ENCODE results near the gene KIAA0513. TPM values are rescaled to one million over a fixed set of nuclear protein-coding genes. Genes with fewer than 3 reads are reported as not detected.
A peak's percentile ranks its signal among the peaks of the same experiment; 100 is the strongest.

KIAA0513 gene
- total RNA-seq, 6 donors from 2014 or later: 21.6 to 77.5 (median 37.9) TPM

DNA sequence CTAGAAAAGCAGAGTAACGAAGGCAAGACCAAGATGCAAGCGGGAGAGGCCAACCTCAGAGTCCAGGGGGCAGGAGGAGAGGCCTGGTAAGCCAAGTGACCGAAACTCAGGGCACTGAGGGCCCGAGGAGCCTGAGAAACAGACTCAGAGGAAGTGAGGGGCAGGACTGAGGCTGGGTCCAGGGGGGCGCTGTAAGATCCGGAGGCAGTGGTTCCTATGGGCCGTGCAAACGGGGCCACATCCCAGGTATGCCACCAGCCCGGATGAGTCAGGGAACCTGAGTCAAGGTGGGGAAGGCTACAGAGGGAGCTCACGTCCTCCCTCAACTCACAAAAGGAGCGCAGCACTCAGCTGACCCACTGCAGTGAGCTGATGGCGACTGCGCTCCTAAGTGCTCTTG lies 24.5 kb upstream of the KIAA0513 start:
- Histone ChIP-seq H3K4me3 (peak overlapping the region in 1 of 4 donors; percentile 10), H3K36me3 (peaks cover 0 to 7% (median 1%) of the 10 kb centered on the region in 4 donors), H3K9me3 (no peaks in the 10 kb centered on the region), H3K4me1 (peaks cover 86 to 99% (median 96%) of the 10 kb centered on the region in 4 donors), H3K27me3 (no peaks in the 10 kb centered on the region), H3K27ac (peak overlapping the region; percentile 82 to 86 (median 83))
- WGBS, 2 donors: 84 to 85% methylated on average over 13 of the region's 13 CpGs
- ATAC-seq (ENCODE audit: low FRiP score in 2 of 2) (no peak), DNase-seq (no peak)
- TF ChIP-seq EP300 (IDR thresholded peaks at IDR 0.05): no peak
- no peak for TF ChIP-seq POLR2AphosphoS5 (IDR thresholded peaks at IDR 0.05)
- TF ChIP-seq POLR2A (IDR thresholded peaks at IDR 0.05): no peak
- TF ChIP-seq, protein P1, sequence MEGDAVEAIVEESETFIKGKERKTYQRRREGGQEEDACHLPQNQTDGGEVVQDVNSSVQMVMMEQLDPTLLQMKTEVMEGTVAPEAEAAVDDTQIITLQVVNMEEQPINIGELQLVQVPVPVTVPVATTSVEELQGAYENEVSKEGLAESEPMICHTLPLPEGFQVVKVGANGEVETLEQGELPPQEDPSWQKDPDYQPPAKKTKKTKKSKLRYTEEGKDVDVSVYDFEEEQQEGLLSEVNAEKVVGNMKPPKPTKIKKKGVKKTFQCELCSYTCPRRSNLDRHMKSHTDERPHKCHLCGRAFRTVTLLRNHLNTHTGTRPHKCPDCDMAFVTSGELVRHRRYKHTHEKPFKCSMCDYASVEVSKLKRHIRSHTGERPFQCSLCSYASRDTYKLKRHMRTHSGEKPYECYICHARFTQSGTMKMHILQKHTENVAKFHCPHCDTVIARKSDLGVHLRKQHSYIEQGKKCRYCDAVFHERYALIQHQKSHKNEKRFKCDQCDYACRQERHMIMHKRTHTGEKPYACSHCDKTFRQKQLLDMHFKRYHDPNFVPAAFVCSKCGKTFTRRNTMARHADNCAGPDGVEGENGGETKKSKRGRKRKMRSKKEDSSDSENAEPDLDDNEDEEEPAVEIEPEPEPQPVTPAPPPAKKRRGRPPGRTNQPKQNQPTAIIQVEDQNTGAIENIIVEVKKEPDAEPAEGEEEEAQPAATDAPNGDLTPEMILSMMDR (IDR thresholded peaks at IDR 0.05): no peak

DNA sequence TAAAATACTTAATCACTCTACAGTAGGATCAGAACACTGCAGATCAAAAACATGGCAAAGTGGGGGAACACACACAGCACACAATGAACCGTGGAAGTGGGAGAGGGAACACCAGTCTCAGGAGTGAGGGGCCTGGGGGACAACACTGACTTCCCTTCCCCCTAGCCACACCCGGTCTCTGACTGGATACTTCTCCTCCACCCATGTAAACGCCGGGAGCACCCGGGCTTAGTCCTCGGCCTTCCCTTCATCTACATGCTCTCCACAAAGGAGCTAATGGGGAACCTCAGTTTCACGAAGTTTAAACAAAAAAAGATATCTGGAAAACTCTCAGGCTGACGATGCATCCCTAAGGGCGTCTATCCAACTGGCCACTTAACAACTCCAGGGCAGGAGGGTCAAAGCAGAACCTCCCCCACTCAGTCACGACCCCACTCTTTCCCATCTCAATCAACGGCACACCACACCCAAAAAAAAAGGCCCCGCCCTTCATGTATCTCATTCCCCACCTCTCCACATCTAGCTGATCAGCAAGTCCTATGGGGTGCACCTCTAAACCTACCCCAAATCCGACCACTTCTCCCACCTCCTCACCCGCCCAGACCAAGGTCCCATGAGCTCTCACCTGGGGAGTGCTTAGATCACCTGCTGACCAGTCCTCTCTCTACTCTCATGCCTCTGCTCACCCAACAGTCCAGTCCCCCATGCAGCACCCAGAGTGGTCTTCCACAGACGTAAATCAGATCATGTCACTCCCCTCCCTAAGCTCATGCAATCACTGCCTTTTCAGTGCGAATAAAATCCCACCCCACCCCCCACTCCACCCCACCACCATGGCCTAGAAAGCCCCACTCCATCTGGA lies 23.6 kb upstream of the KIAA0513 start:
- 50 to 64% methylated on average over 16 of the region's 16 CpGs for WGBS, 2 donors
- Histone ChIP-seq H3K9me3 (no peaks in the 10 kb centered on the region), H3K27me3 (no peaks in the 10 kb centered on the region), H3K36me3 (peaks cover 0 to 7% (median 1%) of the 10 kb centered on the region in 4 donors), H3K4me1 (peaks cover 88 to 99% (median 94%) of the 10 kb centered on the region in 4 donors), H3K27ac (peak overlapping the region; percentile 82 to 86 (median 83)), H3K4me3 (peak overlapping the region in 1 of 4 donors; percentile 6)
- ATAC-seq (ENCODE audit: low FRiP score in 2 of 2): peak in 1 of 2 donors; percentile 34
- DNase-seq: no peak
- TF ChIP-seq POLR2A (IDR thresholded peaks at IDR 0.05) (no peak), EP300 (IDR thresholded peaks at IDR 0.05) (no peak), POLR2AphosphoS5 (IDR thresholded peaks at IDR 0.05) (no peak)
- TF ChIP-seq, protein P1 (IDR thresholded peaks at IDR 0.05): no peak

DNA sequence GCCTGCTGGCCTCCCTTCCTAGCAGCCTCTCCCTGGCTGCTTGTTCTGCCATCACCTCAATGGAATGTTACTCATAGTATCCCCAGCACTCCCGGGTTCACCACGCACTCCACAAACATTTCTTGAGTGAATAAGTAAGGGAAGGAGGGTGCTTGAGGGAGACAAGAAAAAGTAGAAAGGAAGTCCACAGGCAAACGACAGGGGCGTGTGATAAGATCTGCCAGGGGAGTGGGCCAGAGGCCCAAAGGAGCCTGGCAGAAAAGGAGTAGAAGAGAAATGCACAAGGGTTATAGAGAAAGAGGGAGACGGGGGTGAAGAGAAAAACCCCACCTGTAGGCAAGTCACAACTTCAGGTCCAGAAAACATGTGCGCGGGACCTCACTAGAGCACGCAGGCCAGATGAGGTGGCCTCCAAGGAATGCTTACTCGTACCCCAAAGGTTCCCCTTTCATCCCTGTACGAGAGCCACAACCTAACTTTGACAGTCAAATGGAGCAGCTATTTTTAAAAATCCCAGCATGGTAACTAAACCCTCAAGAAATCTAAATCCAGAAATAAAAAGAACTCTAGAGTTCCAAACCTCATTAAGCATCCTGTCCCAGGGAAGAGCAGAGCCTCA lies 22.9 kb upstream of the KIAA0513 start:
- DNase-seq (peak in 1 of 2 donors; percentile 67), ATAC-seq (ENCODE audit: low FRiP score in 2 of 2) (peak; percentile 79 to 82)
- WGBS, 2 donors: 46 to 57% methylated on average over 10 of the region's 10 CpGs
- Histone ChIP-seq H3K27me3 (no peaks in the 10 kb centered on the region), H3K36me3 (peaks cover 0 to 5% (median 1%) of the 10 kb centered on the region in 4 donors), H3K9me3 (no peaks in the 10 kb centered on the region), H3K4me1 (peaks cover 87 to 99% (median 94%) of the 10 kb centered on the region in 4 donors), H3K27ac (peak overlapping the region; percentile 82 to 86 (median 83)), H3K4me3 (no peak overlapping the region)
- TF ChIP-seq, protein P1 (IDR thresholded peaks at IDR 0.05): no peak
- TF ChIP-seq EP300 (IDR thresholded peaks at IDR 0.05): peak in 1 of 4 donors; percentile 39
- TF ChIP-seq POLR2A (IDR thresholded peaks at IDR 0.05): no peak
- peak; percentile 10 to 17 for TF ChIP-seq POLR2AphosphoS5 (IDR thresholded peaks at IDR 0.05)

DNA sequence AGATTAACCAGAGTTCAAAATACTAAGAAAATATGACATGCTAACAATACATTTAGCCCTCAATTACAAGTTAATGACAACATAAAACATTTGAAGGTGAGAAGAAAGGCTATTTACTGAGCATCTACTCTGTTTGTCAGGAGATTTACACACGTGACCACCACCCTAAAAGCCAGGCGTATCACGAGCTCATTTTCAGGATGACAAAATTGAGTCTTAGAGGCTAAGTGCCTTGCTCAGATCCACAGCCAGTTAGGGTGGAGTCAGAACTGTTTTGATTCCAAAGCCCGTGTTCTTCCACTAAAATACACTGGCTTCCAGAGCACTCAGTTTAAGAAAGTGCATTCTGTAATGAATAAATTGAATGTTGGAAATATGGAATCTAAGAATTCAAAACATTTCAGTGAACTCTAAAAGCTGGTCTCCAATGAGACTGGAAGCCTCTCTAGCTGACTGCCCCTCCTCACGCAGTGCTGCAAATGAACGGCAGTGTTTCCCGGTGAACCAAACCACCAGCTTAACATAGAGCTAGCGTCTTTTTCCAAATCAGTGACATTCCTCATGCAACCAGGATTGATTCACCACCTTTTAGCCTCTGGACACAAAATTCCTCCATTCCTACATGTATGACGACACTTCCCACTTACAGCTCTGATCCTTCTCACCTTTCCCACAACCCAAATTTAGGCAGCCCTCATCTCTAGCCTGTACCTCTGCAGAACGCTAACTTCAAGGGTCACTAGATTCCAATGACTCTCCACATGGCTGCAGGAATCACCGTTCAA lies 22.1 kb upstream of the KIAA0513 start:
- ATAC-seq (ENCODE audit: low FRiP score in 2 of 2) (peak in 1 of 2 donors; percentile 66), DNase-seq (no peak)
- Histone ChIP-seq H3K4me1 (peaks cover 87 to 99% (median 94%) of the 10 kb centered on the region in 4 donors), H3K27me3 (no peaks in the 10 kb centered on the region), H3K9me3 (no peaks in the 10 kb centered on the region), H3K4me3 (no peak overlapping the region), H3K27ac (peak overlapping the region; percentile 82 to 86 (median 83)), H3K36me3 (no peaks in the 10 kb centered on the region)
- WGBS, 2 donors: 63 to 67% methylated on average over 11 of the region's 11 CpGs
- TF ChIP-seq POLR2A (IDR thresholded peaks at IDR 0.05) (no peak), POLR2AphosphoS5 (IDR thresholded peaks at IDR 0.05) (no peak), EP300 (IDR thresholded peaks at IDR 0.05) (no peak)
- TF ChIP-seq, protein P1 (IDR thresholded peaks at IDR 0.05): no peak
